WI38 (cell line): ENCODE results near the gene MAGT1.
"Not testable (repeated sequence)": the region's sequence is repeated elsewhere in the genome, so short reads cannot be mapped to it uniquely, and the experiment has no call there.

Experiments
- H3K4me3 ChIP-seq: 2 replicates; pipeline ENCODE4 v1.5.1; 2011; ENCODE audit warnings: low read depth, mild to moderate bottlenecking, control low read depth, low read length
- TF ChIP-seq, protein P1 (sequence below): IDR thresholded peaks from 2 replicates; pipeline ENCODE4 v1.5.1; 2012; ENCODE audit warnings: low read depth, mild to moderate bottlenecking, control low read depth, low read length

MAGT1 gene

GRCh38 chrX:77925764-77926163 is 30.5 kb upstream of the MAGT1 start:
- TF ChIP-seq, protein P1, sequence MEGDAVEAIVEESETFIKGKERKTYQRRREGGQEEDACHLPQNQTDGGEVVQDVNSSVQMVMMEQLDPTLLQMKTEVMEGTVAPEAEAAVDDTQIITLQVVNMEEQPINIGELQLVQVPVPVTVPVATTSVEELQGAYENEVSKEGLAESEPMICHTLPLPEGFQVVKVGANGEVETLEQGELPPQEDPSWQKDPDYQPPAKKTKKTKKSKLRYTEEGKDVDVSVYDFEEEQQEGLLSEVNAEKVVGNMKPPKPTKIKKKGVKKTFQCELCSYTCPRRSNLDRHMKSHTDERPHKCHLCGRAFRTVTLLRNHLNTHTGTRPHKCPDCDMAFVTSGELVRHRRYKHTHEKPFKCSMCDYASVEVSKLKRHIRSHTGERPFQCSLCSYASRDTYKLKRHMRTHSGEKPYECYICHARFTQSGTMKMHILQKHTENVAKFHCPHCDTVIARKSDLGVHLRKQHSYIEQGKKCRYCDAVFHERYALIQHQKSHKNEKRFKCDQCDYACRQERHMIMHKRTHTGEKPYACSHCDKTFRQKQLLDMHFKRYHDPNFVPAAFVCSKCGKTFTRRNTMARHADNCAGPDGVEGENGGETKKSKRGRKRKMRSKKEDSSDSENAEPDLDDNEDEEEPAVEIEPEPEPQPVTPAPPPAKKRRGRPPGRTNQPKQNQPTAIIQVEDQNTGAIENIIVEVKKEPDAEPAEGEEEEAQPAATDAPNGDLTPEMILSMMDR = no peak
- no peak overlapping the region for H3K4me3 ChIP-seq

DNA sequence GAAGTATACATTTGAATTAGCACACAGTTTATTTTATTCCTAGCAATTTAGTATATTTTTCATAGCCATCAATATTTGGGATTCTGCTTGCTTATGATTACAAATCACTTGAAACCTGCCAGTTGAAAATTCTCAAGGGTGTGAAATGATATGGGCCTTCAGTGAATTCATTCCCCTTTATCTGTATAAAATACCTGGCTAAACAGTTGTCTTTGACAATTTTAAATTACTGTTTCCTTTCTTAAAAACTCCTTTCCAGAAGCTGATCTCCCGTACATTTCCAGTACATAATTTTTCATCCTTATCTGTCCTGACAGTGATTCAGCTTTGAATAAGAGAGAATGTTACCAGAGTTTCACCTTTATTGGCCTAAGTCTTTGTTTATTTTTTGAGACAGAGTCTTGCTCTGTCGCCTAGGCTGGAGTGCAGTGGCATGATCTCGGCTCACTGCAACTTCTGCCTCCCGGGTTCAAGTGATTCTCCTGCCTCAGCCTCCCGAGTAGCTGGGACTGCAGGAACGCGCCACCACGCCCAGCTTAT is 29.2 kb upstream of the MAGT1 start:
- H3K4me3 ChIP-seq = no peak overlapping the region
- TF ChIP-seq, protein P1 = no peak

GRCh38 chrX:77922787-77923186 is 27.6 kb upstream of the MAGT1 start:
- TF ChIP-seq, protein P1 = no peak
- H3K4me3 ChIP-seq = no peak overlapping the region

GRCh38 chrX:77919370-77919769 is 24.1 kb upstream of the MAGT1 start:
- not testable (repeated sequence) for H3K4me3 ChIP-seq

- no peak overlapping the region for H3K4me3 ChIP-seq
Observed at GRCh38 chrX:77918568-77918967, 23.3 kb upstream of the MAGT1 start.

DNA sequence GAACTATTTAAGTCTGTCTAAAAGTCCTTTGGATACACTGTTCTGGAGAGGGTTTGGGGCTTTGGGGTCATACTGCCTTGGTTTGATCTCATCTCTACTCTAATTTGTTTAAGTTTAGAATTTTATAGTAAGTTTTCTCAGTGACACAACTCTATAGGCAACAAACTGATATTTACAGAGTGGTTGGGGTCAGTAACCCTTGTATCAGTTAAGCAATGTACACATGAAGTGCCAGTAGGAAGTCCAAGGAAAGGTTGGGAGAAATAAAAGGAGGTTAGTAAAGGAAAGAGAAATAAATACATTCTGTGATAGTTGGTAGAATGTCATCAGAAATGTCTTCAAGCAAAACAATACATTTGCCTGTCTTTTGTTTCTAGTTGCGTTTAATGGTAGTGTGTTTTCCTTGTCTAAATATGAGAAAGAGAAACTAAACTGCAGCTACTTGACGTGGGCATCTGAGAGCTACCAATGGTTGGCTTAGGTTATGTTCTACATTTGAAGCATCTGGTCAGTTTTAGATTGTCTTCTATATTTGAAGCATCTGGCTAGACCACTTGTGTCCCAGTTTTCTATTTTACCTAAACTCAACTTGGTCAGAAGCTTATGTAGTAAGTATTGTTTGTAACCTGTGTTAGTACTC is 22.2 kb upstream of the MAGT1 start:
- TF ChIP-seq, protein P1 = no peak
- H3K4me3 ChIP-seq = no peak overlapping the region

More at GRCh38 chrX:77918568-77918967, 23.3 kb upstream of the MAGT1 start:
- TF ChIP-seq, protein P1 = no peak

- TF ChIP-seq, protein P1 = peak; percentile 28; the same call in 1 of the 2 replicates
- H3K4me3 ChIP-seq = peak within 1 kb of the TSS; percentile 73
Observed at GRCh38 chrX:77910108-77910840, 15.0 kb upstream of the MAGT1 start, which contains the start of gene ATP7A. Gene ATP7A, plus strand, starts transcription at chrX:77910693. Its CDS starts 60,949 bp downstream, at chrX:77971642.
